B cell (primary cell): ENCODE results near the gene CD79B. TPM values are rescaled to one million over a fixed set of nuclear protein-coding genes. Genes with fewer than 3 reads are reported as not detected.

Experiments used
- ATAC-seq: fragments of 200-7000 bp; cut with Tn5 transposase; one replicate; pipeline ENCODE4 v1.10.0; 2021; ENCODE audit warnings: low read depth, mild to moderate bottlenecking, moderate number of reproducible peaks, moderate library complexity
- CTCF ChIA-PET: fragments of 350-600 bp; sonication (Branson Sonifier 250); formaldehyde crosslinking; loops from one replicate; lab custom pipeline; 2021; ENCODE audit warnings: antibody characterized with exemption, inconsistent platforms; lab: Charles Lee
- POLR2A ChIA-PET: fragments of 350-600 bp; sonication (Branson Sonifier 250); formaldehyde crosslinking; loops from one replicate; lab custom pipeline; 2021; ENCODE audit warnings: antibody characterized with exemption; lab: Charles Lee
- DNase-seq: peaks from one replicate; pipeline ENCODE4 v3.0.0; 2013
- H2AFZ ChIP-seq: 2 replicates; pipeline ENCODE4 v1.6.1; 2012; ENCODE audit warnings: mild to moderate bottlenecking, low read depth, low read length; ENCODE audit not compliant: insufficient read depth, poor library complexity, severe bottlenecking
- H3K27ac ChIP-seq, 2 donors: 1 replicate in 1 of 2; 2 replicates in 1 of 2; pipeline ENCODE4 v1.5.1; 2012 to 2013; ENCODE audit warnings: low read length in 2 of 2, mild to moderate bottlenecking in 2 of 2, moderate library complexity in 1 of 2
- H3K27me3 ChIP-seq, 4 experiments: fragments of 200-600 bp in 1 of 4; sonication (generic) in 1 of 4; replicated peaks in 1 of 4; 1 replicate in 2 of 4; 2 replicates in 2 of 4; pipeline versions ENCODE4 v1.6.1 to v1.7.0; 2013 to 2016; ENCODE audit warnings: low read length in 3 of 4, mild to moderate bottlenecking in 2 of 4, mixed read lengths in 1 of 4, moderate library complexity in 1 of 4; ENCODE audit not compliant: insufficient read depth in 4 of 4, control insufficient read depth in 3 of 4; ENCODE audit errors: control extremely low read depth in 1 of 4
- H3K36me3 ChIP-seq, 2 experiments: replicated peaks in 1 of 2; 1 replicate in 1 of 2; 2 replicates in 1 of 2; pipeline versions ENCODE4 v1.6.1 to v1.7.1; 2013; ENCODE audit warnings: low read length in 1 of 2; ENCODE audit not compliant: insufficient read depth in 2 of 2, control insufficient read depth in 1 of 2; ENCODE audit errors: control extremely low read depth in 1 of 2, extremely low read depth in 1 of 2
- H3K4me1 ChIP-seq, 2 donors: fragments of 200-600 bp in 1 of 2; sonication (generic) in 1 of 2; 1 replicate in 1 of 2; 2 replicates in 1 of 2; pipeline versions ENCODE4 v1.5.1 to v1.6.1; 2013 to 2017; ENCODE audit warnings: low read length in 2 of 2; ENCODE audit not compliant: control insufficient read depth in 2 of 2, insufficient read depth in 2 of 2
- H3K4me2 ChIP-seq: replicated peaks from 2 replicates; pipeline ENCODE3; 2012; ENCODE audit warnings: mild to moderate bottlenecking, low read depth, low read length; ENCODE audit not compliant: poor library complexity, severe bottlenecking
- H3K4me3 ChIP-seq, 5 experiments: fragments of 200-600 bp in 1 of 5; sonication (generic) in 1 of 5; 1 replicate in 3 of 5; 2 replicates in 2 of 5; pipeline versions ENCODE4 v1.5.1 to v1.7.0; 2011 to 2016; ENCODE audit warnings: low read length in 4 of 5, mild to moderate bottlenecking in 4 of 5, low read depth in 2 of 5, control low read depth in 1 of 5, moderate library complexity in 1 of 5; ENCODE audit not compliant: insufficient read depth in 1 of 5; ENCODE audit errors: control extremely low read depth in 1 of 5, extremely low read depth in 1 of 5
- H3K79me2 ChIP-seq: fragments of 200-600 bp; sonication (generic); one replicate; pipeline ENCODE4 v1.6.0; 2016; ENCODE audit warnings: low read length; ENCODE audit not compliant: control insufficient read depth, insufficient read depth
- H3K9ac ChIP-seq: fragments of 200-600 bp; sonication (generic); 2 replicates; pipeline ENCODE4 v1.6.1; 2017; ENCODE audit warnings: mild to moderate bottlenecking, low read length, moderate library complexity
- H3K9me3 ChIP-seq, 3 donors: one replicate each; pipeline versions ENCODE4 v1.6.1 to v1.7.1; 2013; ENCODE audit warnings: low read length in 2 of 3; ENCODE audit not compliant: control insufficient read depth in 2 of 3, insufficient read depth in 1 of 3; ENCODE audit errors: control extremely low read depth in 1 of 3
- H4K20me1 ChIP-seq: 2 replicates; pipeline ENCODE4 v1.6.0; 2012; ENCODE audit warnings: mild to moderate bottlenecking, low read length; ENCODE audit not compliant: insufficient read depth, control insufficient read depth, poor library complexity, severe bottlenecking
- H3K27ac Mint-ChIP-seq: one replicate; pipeline ENCODE4 v1.8.0; 2021; ENCODE audit warnings: mixed read lengths
- H3K27me3 Mint-ChIP-seq: one replicate; pipeline ENCODE4 v1.8.0; 2021; ENCODE audit warnings: mixed read lengths
- H3K4me1 Mint-ChIP-seq: one replicate; pipeline ENCODE4 v1.8.0; 2021; ENCODE audit warnings: mixed read lengths
- H3K4me3 Mint-ChIP-seq: one replicate; pipeline ENCODE4 v1.8.0; 2021; ENCODE audit warnings: mixed read lengths
- H3K9me3 Mint-ChIP-seq: one replicate; pipeline ENCODE4 v1.8.0; 2022; ENCODE audit warnings: mixed read lengths; ENCODE audit not compliant: insufficient read depth
- EZH2 ChIP-seq: IDR thresholded peaks from 2 replicates; pipeline ENCODE4 v1.6.1; 2012; ENCODE audit warnings: borderline replicate concordance, low read depth, mild to moderate bottlenecking, moderate library complexity, low read length; ENCODE audit not compliant: insufficient read depth, poor library complexity, severe bottlenecking
- WGBS: methylation state at CpG from one replicate; pipeline ENCODE4 v1.1.5; 2013; ENCODE audit warnings: missing lambda C conversion rate; ENCODE audit not compliant: insufficient coverage; 5-methylcytosine and 5-hydroxymethylcytosine counted together
- intact Hi-C: fragments of 100-400 bp; cut with micrococcal nuclease; formaldehyde crosslinking; loops from one replicate; pipeline ENCODE4 v1.10.0; 2022
- polyA plus RNA-seq: library from polyadenylated mRNA; depleted of rRNA; stranded (reverse); fragments of >200 nt; gene quantifications from 2 replicates; pipeline ENCODE4 v1.2.3, GENCODE V29; 2012
- total RNA-seq, 2 donors: library from RNA; stranded (reverse); fragments of 120-200 nt in 1 of 2; gene quantifications; 1 replicate in 1 of 2; 2 replicates in 1 of 2; pipeline versions ENCODE4 v1.2.3 to v1.2.4, GENCODE V29; 2013 to 2022
- TF ChIP-seq, protein P1 (sequence below): fragments of 200-600 bp; IDR thresholded peaks from one replicate; pipeline ENCODE4 v1.8.0; 2022; ENCODE audit warnings: antibody characterized with exemption, mild to moderate bottlenecking

CD79B gene
- total and polyA plus RNA-seq, 2 donors (not counting 1 experiment from before 2014, with no cell fraction given) = 891 to 1,100 TPM

DNA sequence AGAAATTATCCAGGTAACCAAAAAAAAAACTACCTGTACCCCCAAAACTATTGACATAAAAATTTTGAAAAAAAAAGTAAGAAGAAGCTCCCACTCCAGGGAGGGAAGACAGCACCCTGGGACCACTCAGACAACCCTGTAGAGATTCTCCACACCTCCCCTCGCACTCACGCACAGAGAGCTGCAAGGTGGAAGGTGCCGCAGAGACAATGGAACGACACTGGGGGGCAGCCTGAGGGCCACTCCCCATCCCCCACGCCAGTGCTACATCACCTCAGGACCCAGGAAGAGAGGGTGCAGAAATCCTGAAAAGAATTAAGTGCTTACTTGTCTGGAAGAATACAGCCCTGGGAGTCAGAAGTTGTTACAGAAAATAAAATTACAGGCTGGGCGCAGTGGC is 5.2 kb upstream of the CD79B start:
- ChIA-PET POLR2A (interaction anchor here (0.6 to 2.3 kb wide), 8 partner anchors 9 to 91 kb away, joined by 3 to 21 read pairs (median 4); no protein-coding TSS in a partner anchor), CTCF (interaction anchor here (0.7 to 9.9 kb wide), 6 partner anchors 9 to 91 kb away, joined by 4 to 185 read pairs (median 6); partner anchors contain the start of gene GH1)
- no peaks in the 10 kb centered on the region for H4K20me1 ChIP-seq
- Mint-ChIP-seq H3K27me3 (no peaks in the 10 kb centered on the region), H3K4me1 (peaks cover 72% of the 10 kb centered on the region), H3K4me3 (no peak overlapping the region), H3K27ac (no peak overlapping the region), H3K9me3 (no peaks in the 10 kb centered on the region)
- intact Hi-C loops = no loop called here
- H3K9ac ChIP-seq = no peak overlapping the region
- no peak overlapping the region for H3K27ac ChIP-seq
- H3K9me3 ChIP-seq = peaks cover 0 to 26% (median 6%) of the 10 kb centered on the region in 3 donors
- H3K4me2 ChIP-seq = no peak overlapping the region
- no peak for DNase-seq
- H3K27me3 ChIP-seq = no peaks in the 10 kb centered on the region
- H3K4me3 ChIP-seq = no peak overlapping the region
- ATAC-seq = no peak
- H3K36me3 ChIP-seq = no peaks in the 10 kb centered on the region
- TF ChIP-seq, protein P1, sequence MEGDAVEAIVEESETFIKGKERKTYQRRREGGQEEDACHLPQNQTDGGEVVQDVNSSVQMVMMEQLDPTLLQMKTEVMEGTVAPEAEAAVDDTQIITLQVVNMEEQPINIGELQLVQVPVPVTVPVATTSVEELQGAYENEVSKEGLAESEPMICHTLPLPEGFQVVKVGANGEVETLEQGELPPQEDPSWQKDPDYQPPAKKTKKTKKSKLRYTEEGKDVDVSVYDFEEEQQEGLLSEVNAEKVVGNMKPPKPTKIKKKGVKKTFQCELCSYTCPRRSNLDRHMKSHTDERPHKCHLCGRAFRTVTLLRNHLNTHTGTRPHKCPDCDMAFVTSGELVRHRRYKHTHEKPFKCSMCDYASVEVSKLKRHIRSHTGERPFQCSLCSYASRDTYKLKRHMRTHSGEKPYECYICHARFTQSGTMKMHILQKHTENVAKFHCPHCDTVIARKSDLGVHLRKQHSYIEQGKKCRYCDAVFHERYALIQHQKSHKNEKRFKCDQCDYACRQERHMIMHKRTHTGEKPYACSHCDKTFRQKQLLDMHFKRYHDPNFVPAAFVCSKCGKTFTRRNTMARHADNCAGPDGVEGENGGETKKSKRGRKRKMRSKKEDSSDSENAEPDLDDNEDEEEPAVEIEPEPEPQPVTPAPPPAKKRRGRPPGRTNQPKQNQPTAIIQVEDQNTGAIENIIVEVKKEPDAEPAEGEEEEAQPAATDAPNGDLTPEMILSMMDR = no peak
- no peak for TF ChIP-seq EZH2
- H3K79me2 ChIP-seq = peaks cover 56% of the 10 kb centered on the region
- H2AFZ ChIP-seq = no peak overlapping the region
- H3K4me1 ChIP-seq = peaks cover 55 to 74% of the 10 kb centered on the region in 2 donors
- 100% methylated on average over 1 of the region's 6 CpGs for whole genome bisulfite sequencing
